PFSK-1 (cell line): Measurements from ENCODE around the gene RBMS3.

ENCODE experiments used
- FOXP2 ChIP-seq: optimal IDR thresholded peaks from 2 replicates; pipeline ENCODE3; 2011; ENCODE audit warnings: borderline replicate concordance, control low read depth, inconsistent platforms; ENCODE audit not compliant: insufficient read depth; ENCODE audit errors: extremely low read length, extremely low read depth
- POLR2AphosphoS5 ChIP-seq: IDR thresholded peaks from 2 replicates; pipeline ENCODE4 v1.6.1; 2012; ENCODE audit warnings: low read depth, mild to moderate bottlenecking, control low read depth, low read length, moderate library complexity

GRCh38 chr3:29532473-29532872, 251.6 kb downstream of the RBMS3 start:
- TF ChIP-seq FOXP2 (no peak), POLR2AphosphoS5 (no peak)
